Raji (cell line): ENCODE data around the gene MEN1.

ENCODE experiments used
- POLR2A ChIP-seq: IDR thresholded peaks from 2 replicates; pipeline ENCODE4 v1.6.1; 2011; ENCODE audit warnings: low read depth, low read length, control low read depth; ENCODE audit not compliant: insufficient read depth

Gene MEN1

DNA sequence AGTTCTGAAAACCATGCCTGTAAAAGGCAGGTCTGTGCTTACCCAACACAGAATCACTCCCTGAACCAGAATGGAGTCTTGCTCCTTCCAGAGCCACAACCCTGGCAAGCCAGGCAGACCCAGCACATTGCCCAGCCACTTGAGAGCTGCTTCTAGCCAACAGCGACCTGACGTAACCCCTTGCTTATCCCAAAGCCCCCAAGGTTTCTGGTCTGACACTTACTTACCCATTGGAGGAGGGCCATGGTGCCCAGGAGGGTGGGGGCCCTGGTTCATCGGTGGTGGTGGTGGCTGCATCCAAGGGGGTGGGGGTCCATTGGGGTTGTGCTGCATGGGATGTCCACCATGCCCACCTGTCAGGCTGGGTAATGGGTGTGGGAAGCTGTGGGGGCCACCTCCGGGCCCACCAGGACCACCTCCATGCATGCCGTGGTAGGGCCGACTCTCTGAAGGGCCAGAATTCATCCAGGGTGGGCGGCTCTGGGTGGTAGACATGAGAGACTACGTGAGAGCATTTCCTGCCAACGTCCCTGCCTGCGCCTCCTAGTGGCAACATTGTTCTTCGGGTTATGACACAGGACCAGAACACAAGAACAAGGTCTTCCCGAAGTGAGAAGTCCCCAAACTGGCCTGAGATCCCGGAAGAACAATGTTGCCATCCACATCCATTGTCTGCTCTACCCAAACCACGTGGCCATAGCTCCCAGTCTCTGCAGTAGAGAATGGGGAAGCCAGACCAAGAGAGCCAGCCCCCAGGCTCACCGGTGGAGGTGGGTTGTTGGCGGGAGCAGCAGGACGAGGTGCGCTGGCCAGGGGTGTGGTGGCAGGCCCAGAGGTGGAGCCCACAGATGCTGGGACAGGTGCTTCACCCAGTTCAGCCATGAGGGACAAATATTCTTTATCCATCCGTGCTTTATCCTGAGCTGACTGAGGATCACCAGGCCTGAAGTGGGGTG lies 42.7 kb downstream of the MEN1 start:
- TF ChIP-seq POLR2A: no peak

- TF ChIP-seq POLR2A: no peak
Observed at GRCh38 chr11:64766881-64767280, 43.5 kb downstream of the MEN1 start.

DNA sequence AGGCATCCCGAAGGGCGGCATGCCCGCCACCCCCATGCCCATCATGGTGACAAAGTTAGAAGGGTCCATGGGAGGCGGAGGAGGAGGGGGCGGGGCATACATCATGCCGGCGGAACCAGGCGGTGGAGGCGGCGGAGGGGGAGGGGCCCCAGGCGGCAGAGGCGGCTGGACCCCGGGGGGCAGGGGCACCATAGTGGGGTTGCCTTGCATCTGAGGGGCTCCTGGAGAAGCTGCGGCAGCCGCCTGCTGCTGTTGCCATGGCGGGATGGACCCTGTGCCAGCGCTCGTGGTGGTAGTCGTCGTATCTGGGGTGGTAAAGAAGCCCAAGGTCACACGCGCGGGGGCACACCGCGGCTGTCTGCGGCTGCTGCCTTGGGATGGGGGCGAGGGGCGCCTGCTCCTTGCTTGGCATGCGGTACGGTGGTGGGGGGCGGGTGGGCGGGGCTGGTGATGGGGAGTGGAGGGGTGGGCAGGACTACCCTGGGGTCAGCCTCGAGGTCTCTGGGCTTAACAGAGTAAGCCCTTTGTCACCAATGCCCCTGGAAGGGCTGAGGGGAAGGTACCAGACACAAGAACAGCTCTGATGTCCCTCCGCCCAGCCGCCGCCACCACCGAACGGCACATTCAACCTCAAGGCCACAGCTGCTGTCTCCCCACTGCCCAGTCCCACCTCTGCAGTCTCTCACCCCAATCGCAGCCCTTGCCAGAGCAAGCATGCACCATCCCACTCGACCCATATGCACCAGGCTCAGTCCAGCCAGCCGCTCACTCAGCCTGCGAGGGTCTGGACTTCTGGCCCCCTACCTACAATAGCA lies 44.3 kb downstream of the MEN1 start:
- no peak for TF ChIP-seq POLR2A

DNA sequence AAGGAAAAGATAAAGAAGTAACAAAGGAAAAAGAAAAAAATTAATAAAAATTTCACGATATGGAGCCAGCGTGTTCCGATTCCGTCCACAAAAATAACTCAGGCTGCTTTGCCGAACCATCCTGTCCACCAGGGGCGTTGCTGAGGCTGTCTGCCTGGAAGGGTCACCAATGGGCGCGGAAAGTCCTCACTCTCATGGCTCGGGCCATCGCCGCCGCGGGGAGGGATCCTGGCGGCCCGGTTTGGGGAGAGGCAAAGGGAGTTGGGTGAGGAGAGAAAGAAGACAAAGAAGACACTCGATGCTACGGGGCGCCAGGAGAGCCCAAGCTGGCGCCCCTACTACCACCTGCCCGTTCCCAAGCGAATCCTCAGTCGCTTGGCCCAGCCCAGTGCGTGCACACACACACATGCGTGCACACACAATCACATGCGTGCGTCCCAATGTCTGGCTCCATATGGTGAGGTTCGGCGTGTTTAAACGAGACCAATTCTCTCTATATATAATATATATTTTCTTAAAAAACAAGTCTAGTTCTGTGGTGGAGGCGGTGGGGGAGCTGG lies 45.0 kb downstream of the MEN1 start:
- no peak for TF ChIP-seq POLR2A

DNA sequence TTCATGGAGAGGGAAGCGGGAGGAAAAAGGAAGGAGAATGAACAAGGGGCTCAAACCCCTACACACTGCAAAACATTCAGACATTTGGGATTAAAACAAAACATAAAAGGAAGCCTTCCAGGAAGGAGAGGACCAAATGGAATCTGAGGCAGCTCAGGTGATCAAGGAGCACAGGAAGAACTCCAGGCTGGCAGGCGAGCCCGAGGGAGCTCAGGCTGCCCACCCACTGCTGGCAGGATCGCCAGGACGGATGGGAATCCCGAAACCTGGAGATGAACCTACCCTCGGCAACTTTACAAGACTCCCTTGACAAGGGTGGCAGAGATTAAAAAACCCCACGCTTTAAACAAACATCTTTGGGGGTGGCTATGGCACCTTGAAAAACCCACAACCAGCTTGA lies 45.6 kb downstream of the MEN1 start:
- no peak for TF ChIP-seq POLR2A

GRCh38 chr11:64764040-64764611 lies 46.2 kb downstream of the MEN1 start:
- no peak for TF ChIP-seq POLR2A

GRCh38 chr11:64763526-64764039 lies 46.8 kb downstream of the MEN1 start:
- TF ChIP-seq POLR2A: no peak

GRCh38 chr11:64762674-64763525 lies 47.5 kb downstream of the MEN1 start:
- TF ChIP-seq POLR2A: no peak

DNA sequence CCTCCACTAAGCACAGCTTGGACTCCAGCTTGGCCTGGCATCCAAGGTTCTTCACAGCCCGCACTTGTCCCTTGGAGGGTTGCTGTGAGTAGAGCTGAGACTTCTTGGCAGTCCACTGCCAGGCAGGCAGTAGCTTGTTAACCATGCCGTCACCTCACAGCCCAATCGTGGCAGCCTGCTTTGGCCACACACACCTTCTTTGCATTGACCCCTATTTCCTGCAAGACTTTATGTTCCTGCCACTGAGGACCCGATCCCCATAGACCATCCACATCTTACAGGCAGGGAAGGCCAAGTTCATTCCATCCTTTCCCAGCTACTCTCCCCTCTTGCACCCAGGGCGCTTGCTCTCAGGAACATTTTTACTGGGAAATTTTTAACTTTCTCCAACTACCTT lies 48.1 kb downstream of the MEN1 start:
- no peak for TF ChIP-seq POLR2A

- TF ChIP-seq POLR2A: no peak
Observed at GRCh38 chr11:64760759-64761420, 49.5 kb downstream of the MEN1 start.

DNA sequence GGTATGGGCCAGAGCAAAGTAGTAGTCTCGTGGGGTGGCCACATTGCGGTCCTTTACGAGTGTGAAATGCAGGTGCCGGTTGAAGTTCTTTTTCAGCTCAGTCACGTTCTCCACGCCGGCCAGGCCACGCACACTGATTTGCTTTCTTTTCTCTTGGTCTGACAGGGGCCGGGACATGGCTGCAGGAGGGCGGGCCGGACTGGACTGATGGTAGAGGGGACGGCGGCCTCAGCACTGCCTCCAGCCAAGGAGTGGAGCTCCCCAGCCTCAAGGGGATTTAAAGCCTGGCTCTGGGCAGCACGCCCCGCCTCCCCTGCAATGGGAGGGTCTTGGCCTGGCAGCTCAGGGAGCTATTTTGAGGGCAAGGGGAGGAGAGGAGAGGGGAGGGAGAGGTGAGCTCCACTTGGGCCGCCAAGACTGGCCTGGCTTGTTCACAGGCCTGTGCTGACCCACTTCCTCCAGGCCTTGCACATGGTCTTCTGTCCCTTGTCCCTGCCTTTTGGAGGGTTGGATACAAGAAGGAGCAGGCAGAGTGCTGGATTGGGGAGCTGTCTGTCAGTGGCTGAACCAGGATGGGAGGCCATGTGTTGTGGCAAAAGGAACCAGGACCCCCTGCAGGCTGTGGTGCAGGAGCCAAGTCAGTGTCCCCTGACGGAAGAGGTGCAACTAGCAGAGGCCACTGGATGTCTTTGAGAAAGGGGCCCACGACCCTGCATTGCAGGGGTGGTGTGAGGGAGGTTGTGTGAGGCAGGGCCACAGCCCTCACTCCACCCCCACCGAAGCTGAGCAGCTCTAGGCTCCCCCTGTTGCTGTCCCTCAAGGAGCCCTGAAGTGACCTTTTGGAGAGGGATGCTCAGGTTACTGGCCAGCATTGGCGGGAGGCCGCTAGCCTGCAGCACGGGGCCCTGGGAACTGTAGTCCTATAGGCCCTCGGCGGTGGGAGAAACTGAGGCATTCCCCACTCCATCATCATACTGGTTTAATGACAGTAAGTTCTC lies 50.3 kb downstream of the MEN1 start, which contains the start of gene PYGM:
PYGM (minus strand) TSS at position 253 of the 998 bp plus-strand sequence; CDS start at position 177, 76 bp downstream.
- TF ChIP-seq POLR2A: no peak

- no peak for TF ChIP-seq POLR2A
Observed at GRCh38 chr11:64759131-64759721, 51.1 kb downstream of the MEN1 start.
